SKM-1 (cell line): Measurements from ENCODE around the gene THBS3.
"Not testable (repeated sequence)": the region's sequence is repeated elsewhere in the genome, so short reads cannot be mapped to it uniquely, and the experiment has no call there.

Source experiments
- DNase-seq: peaks from one replicate; lab custom pipeline; 2025; ENCODE audit not compliant: unreplicated experiment; lab: John Stamatoyannopoulos, UW

THBS3 gene

DNA sequence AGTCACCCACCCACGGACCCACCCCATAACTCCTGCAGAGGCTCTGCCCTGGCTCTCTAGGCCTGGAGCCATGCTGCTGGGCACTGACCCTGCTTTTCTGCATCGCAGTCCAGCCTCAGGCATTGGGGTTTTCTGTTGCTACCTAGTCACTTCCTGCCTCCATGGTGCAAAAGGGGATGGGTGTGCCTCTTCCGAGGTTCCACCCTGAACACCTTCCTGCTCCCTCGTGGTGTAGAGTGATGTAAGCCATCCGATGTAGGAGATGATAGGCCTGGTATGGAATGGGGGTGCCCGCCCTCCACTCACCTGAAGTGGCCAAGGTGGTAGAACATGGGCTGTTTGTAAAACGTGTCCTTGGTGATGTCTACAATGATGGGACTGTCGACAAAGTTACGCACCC is 27.7 kb upstream of the THBS3 start:
- DNase-seq: not testable (repeated sequence)

DNA sequence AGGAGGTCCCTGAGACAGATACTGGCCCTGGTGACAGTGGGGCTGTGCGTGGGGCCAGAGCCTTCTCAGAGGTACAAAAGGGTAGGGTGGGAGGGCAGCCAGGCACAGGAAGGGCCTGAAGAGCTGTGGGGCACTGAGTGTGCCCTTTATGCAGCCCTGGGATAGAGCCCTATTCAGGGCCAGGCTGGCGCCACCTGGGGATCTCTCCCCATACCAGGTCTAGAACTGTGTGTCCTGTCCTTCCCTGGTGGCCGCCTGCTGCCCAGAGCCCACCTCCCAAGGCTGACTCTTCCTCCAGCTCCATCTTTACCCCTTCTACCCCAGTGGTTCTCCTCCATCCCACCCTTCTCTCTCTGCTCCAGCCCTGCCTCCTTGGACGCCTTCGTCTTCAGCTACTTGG is 25.8 kb upstream of the THBS3 start:
- DNase-seq: not testable (repeated sequence)

DNA sequence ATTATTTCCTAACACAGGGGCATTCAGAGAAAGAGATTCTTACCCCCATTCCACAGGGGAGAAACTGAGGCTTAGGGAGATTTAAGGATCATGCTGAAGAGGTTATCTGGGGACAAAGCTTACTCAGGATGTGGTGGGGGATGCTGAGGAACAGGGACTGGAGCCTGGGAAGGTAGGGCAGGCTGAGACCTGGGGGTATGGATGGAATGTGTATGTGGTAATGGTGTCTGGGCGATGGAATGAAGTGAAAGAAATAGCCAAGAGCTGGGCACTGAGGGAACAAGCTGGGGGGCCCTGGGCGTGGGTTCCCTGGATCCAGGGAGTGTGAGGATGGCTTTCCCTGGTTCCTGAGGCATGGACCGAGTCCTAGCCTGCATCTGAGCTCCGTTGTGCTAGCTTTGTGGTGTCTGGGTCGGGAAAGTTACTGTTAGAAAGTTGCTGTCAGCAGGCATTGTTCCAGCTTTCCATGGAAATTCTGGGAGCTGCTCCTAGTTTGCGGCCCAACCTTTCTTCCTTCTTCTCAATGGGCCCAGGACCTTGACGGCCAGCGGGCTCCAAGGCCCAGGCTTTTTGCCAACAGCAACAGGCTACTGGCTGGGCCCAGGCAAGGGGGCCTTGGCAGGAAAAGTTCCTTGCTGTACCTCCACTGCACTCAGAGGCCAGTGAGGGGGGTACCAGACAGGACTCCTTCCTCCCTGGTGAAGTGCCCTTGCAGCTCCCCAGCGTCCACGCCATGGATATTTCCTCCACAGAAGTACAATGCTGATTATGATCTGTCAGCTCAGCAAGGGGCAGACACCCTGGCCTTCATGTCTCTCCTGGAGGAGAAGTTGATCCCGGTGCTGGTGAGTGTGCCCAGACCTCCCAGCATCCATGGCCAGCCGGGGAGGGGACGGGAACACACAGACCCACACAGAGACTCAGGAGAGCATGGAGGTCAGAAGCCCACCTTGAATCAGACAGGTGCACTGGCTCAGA is 24.6 kb upstream of the THBS3 start:
- not testable (repeated sequence) for DNase-seq

DNA sequence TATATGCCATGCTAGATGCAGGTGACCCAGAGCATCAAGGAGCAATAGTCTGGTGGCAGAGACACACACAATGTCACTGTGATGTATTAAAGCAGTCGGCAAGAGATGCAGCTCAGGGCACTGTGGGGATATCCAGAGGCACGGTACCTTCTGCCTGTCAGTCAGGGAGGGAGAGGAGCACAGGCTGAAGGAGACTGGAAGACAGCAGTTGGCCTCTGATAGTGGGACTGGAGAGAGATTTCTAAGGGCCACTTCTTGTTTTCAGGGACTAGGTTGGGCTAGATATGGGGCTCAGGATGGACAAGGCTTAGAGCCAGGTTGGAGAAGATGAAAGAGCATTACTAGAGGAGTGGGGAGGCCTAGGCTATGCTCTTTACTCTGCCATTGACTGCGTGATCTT is 23.6 kb upstream of the THBS3 start:
- DNase-seq: not testable (repeated sequence)

DNA sequence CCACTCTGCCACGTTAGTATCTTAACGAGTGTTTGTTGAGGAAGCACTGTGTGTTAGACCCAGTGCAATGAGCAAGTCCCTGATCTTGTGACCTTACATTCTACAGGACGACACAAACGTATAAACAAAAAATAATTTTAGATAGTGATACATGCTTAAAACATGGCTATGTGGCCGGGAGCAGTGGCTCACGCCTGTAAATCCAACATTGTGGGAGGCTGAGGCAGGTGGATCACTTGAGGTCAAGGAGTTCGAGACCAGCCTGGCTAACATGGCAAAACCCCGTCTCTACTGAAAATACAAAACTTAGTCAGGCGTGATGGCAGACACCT is 20.4 kb upstream of the THBS3 start:
- no peak for DNase-seq

DNA sequence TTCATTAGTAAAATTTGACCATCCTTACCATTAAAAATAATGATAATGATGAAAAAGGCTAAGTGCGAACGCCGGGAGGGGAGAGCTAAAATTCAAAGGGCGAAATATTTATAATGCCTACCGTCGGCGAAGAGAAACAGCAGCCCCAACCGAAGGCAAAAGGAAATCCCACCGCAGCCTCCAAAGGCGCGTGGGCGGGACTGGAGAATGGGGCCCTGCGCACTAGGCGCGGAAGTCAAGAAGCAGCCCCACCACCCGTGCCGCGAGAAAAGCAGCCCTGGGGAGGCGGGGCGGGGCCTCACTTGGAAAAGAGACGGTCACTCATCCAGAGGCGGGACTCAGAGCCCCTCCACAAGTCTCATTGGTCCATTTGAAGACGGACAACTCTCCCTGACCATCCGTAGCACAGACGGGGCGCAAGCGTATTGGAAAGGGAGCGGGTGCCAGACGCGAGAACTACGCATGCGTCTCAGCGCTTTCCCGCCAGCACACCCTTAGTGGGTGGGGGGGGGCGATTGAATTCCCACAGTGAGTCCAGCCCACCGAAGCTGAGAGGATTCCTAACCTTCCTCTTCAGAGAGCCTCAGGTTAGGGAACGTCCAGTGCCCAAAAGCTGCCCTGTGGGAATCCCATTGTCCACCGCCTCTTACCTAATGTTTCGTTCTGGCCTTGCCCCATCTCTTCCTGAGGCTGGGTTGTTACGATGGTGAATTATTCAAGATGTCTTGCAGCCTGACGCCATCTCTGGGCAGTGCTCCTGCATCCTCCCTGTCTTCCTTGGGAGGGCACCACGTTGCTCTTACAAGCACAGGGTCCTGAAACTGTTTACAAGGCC is 19.8 kb upstream of the THBS3 start:
- peak; percentile 99 for DNase-seq

DNA sequence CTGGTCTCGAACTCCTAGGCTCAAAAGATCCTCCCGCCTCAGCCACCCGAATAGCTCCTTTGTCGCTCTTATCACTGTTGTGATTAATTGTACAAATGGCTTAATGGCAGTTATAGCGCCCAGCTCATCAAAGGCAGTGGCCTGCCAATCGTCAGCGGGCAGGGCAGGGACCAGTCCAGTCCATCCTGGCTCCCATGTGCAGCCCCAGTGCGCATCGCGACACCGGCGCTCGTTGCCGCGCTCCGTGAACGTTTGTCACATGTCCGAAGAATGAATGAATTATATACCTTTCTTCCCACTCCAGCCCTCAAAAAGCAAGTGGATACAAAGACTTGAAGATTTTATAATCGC is 19.2 kb upstream of the THBS3 start:
- DNase-seq: no peak

DNA sequence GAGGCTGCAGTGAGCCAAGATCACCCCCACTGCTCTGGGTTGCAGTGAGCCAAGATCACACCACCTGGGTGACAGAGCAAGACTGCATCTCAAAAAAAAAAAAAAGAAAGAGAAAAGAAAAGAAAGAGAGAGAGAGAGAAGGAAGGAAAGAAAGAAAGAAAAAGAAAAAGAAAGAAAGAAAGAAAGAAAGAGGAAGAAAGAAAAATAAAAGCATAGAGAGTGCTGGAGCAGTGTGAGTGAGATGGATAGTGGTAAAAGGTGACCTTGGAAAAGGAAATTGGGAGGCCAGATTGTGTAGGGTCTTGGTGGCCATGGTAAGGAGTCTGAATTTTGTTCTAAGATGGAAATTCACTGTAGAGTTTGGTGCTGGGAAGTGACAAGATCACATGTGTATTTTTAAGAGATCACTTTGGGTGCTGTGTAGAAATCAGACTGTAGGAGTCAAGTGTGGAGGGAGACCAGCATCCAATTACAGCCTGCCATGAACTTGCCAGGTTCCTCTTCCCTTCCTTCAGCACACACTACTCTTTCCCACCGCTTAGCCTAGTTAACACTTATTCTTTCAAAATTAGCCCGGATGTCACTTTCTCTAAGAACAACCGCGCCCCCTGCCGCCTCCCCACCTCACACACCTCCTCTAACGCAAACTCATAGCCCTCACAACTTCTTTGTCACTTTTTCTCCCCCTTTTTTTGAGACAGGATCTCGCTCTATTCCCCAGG is 18.7 kb upstream of the THBS3 start:
- peak; percentile 99 for DNase-seq

DNA sequence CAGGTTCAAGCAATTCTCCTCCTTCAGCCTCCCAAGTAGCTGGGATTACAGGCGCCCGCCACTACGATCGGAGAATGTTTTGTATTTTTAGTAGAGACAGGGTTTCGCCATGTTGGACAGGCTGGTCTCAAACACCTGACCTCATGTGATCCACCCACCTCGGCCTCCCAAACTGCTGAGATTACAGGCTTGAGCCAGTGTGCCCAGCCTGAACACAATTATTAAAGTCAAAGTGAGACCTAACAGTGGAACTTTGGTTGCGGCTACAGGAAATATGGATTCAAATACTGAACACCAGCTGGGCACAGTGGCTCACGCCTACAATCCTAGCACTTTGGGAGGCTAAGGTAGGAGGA is 17.7 kb upstream of the THBS3 start:
- not testable (repeated sequence) for DNase-seq

DNA sequence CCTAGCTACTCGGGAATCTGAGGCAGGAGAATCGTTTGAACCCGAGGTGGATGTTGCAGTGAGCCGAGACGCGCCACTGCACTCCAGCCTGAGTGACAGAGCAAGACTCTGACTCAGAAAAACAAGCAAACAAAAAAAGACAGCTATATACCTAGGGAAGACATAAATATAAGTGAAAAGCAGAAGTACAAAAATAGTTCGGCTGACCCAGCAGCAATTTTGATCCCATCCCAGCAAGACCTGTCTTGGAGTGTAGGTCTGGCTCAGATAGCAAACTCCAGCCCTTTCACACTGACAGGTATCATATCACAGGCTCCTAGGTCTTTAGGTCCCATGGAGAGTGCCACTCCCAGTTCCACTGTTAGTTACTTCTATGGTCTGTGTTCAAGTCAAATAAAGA is 15.3 kb upstream of the THBS3 start:
- DNase-seq: no peak

DNA sequence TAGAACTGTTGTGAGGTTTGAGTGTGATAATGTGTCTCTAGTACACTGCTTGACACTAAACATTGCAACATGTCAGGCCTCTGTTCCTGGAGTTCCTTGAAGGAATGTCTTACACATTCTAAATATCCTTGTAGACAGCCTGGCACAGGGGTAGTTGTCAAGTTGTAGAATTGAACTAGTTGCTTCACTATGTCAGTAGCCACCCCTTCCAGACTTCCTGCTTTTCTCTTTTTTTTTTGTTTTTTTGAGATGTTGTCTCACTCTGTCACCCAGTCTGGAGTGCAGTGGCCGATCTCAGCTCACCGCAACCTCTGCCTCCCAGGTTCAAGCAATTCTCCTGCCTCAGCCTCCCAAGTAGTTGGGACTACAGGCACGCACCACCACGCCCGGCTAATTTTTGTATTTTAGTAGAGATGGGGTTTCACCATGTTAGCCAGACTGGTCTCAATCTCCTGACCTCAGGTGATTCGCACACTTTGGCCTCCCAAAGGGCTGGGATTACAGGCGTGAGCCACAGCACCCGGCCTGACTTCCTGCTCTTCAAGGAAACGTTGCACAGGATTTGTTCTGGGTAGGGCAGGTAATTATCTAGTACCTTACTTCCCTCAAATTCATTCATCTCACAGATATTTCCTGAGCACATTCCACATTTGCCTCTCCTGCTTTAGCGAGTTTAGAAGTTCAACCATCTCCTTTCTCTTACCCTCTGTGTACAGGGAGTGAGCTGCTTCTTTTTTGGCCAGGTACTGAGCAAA is 12.7 kb upstream of the THBS3 start:
- DNase-seq: not testable (repeated sequence)

DNA sequence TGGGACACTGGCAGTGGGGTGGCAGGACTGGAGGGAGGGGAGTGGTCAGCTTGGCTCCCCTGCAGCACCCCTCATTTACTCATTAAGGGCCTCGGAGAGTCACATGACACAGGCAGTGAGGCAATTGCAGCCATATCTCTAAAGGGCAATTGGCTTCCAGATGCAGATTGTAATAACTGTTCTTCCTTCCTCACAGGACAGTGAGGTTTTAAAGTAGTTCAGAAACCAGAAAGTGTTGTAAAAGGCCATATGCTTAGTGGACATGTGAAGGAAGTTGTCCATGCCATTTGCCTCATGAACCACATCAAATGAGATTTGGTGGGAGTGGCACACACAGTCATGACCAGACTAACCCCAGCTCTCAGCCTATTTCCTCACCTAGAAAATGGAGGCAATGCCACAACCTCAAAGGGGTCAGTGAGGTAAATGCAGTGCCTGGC is 11.9 kb upstream of the THBS3 start:
- peak; percentile 84 for DNase-seq

DNA sequence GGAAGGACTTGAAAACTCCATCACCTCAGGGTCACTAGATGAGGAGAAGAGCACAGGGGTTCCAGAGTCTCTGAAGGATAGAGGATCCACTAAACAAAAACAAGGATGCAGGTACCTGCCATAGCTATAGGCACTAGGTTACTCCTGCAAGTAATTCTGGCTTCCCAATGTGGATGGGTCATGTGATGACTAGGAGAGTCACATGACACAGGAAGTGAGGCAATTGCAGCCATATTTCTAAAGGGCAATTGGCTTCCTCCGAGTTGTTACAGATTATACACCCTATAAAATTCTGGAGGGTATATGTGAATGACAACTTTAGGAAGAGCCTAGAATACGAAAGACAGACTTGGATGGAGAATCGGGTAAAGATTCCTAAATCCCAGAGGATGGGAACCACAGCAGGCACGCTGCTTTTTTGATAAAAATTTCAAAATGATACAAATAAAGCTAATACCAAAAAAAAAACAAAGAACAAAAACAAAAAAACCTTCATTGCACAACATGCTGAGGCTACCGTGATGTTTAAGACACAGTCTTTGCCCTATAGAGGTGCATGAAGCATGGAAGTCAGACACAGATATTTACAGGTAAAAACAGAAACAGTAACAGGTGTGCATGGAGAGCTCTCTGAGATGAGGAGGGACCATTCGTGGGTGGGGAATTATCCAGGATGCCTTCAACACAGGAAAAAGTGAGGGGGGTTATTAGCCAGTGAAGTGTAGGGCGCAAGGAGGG is 11.3 kb upstream of the THBS3 start:
- no peak for DNase-seq

DNA sequence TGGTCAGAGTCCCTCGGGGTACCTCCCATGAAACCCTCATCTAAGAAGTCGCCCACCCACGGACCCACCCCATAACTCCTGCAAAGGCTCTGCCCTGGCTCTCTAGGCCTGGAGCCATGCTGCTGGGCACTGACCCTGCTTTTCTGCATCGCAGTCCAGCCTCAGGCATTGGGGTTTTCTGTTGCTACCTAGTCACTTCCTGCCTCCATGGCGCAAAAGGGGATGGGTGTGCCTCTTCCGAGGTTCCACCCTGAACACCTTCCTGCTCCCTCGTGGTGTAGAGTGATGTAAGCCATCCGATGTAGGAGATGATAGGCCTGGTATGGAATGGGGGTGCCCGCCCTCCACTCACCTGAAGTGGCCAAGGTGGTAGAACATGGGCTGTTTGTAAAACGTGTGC is 7.0 kb upstream of the THBS3 start:
- not testable (repeated sequence) for DNase-seq

DNA sequence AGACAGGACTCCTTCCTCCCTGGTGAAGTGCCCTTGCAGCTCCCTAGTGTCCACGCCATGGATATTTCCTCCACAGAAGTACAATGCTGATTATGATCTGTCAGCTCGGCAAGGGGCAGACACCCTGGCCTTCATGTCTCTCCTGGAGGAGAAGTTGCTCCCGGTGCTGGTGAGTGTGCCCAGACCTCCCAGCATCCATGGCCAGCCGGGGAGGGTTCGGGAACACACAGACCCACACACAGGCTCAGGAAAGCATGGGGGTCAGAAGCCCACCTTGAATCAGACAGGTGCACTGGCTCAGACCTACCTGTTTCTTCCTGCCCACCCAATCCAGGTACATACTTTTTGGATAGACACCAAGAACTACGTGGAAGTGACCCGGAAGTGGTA is 4.3 kb upstream of the THBS3 start:
- DNase-seq: not testable (repeated sequence)

DNA sequence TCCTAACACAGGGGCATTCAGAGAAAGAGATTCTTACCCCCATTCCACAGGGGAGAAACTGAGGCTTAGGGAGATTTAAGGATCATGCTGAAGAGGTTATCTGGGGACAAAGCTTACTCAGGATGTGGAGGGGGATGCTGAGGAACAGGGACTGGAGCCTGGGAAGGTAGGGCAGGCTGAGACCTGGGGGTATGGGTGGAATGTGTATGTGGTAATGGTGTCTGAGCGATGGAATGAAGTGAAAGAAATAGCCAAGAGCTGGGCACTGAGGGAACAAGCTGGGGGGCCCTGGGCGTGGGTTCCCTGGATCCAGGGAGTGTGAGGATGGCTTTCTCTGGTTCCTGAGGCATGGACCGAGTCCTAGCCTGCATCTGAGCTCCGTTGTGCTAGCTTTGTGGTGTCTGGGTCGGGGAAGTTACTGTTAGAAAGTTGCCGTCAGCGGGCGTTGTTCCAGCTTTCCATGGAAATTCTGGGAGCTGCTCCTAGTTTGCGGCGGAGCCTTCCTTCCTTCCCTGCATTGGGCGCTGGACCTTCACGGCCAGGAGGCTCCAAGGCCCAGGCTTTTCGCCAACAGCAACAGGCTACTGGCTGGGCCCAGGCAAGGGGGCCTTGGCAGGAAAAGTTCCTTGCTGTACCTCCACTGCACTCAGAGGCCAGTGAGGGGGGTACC is 3.8 kb upstream of the THBS3 start:
- not testable (repeated sequence) for DNase-seq

DNA sequence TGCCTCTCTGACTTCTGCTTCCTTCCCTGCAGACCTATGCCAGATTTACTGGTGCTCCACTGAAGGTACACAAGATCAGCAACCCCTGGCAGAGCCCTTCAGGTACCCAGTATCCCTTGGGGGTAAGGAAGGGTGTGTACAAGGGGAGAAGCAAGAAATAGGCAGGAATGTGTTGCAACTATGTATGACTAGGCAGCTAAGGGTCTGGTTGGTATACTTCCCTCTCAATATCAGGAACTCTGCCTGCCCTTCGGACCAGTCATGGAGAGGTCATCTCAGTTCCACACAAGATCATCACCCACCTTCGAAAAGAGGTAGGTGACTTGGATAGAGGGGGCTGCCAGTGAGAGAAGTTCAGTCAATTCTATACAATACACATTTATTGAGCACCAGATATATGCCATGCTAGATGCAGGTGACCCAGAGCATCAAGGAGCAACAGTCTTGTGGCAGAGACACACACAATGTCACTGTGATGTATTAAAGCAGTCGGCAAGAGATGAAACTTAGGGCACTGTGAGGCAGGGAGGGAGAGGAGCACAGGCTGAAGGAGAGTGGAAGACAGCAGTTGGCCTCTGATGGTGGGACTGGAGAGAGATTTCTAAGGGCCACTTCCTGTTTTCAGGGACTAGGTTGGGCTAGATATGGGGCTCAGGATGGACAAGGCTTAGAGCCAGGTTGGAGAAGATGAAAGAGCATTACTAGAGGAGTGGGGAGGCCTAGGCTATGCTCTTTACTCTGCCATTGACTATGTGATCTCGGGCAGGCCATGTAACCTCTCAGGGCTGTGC is 2.8 kb upstream of the THBS3 start:
- DNase-seq: peak; percentile 76

DNA sequence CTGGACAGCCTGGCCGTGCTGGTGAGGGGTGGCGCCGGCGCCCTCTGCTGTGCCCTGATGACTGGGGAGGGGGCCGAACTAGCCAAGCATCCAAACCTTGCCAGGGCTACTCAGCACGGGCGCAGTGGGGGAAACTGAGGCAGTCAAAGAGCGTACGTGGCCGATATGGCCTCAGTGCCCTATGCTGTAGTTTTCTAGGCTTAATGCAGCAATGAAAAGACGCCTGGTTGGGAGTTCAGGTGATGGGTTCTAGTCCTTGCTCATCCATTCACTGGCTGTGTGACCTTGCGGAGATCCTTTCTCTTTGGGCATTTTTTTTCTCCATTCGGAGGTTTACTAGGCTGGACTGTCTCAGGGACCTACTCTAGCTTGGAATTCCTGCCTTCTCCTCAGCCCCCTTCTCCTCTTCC is 1.6 kb upstream of the THBS3 start:
- DNase-seq: no peak
